ENCODE data around the gene CAMK2G.
"Not testable (repeated sequence)": the region's sequence is repeated elsewhere in the genome, so short reads cannot be mapped to it uniquely, and the experiment has no call there.

The CAMK2G gene

GRCh38 chr10:73874267-73875138 lies at the start of gene CAMK2G:
Gene CAMK2G, minus strand, starts transcription at chr10:73874555. Its CDS starts 94 bp downstream, at chr10:73874461.
- peak; percentile 89 for DNase-seq (ENCODE audit: low spot score)

- no peak for DNase-seq (ENCODE audit: low spot score)
These were observed 48.4 kb upstream of the CAMK2G start for GRCh38 chr10:73922864-73923133.

DNA sequence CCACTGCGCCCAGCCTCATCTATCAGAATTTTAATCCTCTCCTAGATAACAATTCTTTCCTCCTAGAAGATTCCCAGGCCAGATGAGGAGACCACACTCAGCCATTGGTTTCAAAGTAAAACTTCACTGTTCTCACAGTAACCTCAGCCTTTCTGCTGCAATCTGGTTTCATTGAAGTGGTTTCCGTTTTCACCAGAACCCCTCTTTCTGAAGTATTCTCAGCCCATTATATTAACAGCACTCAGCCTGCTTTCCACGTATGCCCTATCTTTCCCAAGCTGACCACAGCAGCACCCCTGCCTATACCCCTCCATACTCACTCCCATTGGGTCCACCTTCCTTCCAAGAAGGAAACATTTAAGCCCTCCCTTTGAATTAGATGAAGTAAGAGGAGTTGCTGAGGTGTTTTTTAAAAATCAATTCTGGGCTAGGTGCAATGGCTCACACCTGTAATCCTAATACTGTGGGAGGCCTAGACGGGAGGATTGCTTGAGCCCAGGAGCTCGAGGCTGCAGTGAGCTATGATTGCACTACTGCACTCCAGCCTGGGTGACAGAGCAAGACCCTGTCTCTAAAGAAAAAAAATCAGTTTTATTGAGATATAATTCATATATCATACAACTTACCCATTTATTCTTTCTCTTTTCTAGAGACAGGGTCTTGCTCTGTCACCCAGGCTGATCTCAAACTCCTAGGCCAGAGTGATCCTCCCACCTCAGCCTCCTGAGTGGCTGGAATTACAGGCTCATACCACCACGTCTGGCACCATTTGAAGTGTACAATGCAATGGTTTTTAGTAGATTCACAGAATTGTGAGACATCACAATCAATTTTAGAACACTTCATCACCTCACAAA lies 47.9 kb upstream of the CAMK2G start:
- DNase-seq (ENCODE audit: low spot score): no peak

GRCh38 chr10:73920089-73920488 lies 45.7 kb upstream of the CAMK2G start:
- DNase-seq (ENCODE audit: low spot score): no peak

- DNase-seq (ENCODE audit: low spot score): not testable (repeated sequence)
These were observed 45.1 kb upstream of the CAMK2G start for GRCh38 chr10:73919481-73919880.

GRCh38 chr10:73917566-73918305 lies 43.4 kb upstream of the CAMK2G start:
- DNase-seq (ENCODE audit: low spot score): no peak

DNA sequence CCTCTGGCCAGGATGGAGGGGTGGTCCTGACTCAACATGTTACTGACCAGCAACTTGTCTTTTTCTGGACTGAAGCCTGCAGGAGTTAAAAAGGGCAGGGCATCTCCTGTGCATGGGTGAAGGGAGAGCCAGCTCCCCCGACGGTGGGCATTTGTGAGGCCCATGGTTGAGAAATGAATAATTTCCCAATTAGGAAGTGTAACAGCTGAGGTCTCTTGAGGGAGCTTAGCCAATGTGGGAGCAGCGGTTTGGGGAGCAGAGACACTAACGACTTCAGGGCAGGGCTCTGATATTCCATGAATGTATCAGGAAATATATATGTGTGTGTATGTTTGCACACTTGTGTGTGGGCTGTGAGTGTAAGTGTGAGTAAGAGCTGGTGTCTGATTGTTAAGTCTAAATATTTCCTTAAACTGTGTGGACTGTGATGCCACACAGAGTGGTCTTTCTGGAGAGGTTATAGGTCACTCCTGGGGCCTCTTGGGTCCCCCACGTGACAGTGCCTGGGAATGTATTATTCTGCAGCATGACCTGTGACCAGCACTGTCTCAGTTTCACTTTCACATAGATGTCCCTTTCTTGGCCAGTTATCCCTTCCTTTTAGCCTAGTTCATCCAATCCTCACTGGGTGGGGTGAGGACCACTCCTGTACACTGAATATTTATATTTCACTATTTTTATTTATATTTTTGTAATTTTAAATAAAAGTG lies 42.6 kb upstream of the CAMK2G start:
- DNase-seq (ENCODE audit: low spot score): no peak

DNA sequence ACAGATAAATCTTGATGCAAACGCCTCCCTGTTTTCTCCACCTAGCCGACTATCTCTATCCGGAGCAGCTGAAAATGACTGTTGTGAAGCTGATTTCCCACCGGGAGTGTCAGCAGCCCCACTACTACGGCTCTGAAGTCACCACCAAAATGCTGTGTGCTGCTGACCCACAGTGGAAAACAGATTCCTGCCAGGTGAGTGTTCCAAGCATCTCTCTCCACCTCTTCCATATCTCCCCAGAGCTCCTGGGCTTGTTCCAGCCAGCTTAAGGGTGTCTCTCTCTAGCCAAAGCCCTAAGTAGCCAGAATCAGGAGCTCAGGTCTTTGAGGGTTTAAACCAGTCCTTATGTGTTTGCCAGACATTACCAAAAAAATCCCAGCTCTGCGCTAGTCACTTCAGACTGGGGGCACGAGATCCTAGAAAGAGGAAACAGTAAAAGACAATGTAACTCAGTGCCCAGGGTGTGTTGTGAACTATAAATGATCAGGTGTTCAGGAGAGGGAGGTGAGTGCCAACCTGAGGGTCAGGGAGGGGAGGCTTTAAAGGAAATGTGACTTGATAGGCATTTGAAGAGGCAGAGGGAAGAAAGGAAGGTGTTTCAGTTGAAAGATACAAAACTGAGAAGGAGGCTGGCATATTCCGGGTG lies 41.0 kb upstream of the CAMK2G start:
- no peak for DNase-seq (ENCODE audit: low spot score)

GRCh38 chr10:73914036-73914435 lies 39.7 kb upstream of the CAMK2G start:
- DNase-seq (ENCODE audit: low spot score): no peak

DNA sequence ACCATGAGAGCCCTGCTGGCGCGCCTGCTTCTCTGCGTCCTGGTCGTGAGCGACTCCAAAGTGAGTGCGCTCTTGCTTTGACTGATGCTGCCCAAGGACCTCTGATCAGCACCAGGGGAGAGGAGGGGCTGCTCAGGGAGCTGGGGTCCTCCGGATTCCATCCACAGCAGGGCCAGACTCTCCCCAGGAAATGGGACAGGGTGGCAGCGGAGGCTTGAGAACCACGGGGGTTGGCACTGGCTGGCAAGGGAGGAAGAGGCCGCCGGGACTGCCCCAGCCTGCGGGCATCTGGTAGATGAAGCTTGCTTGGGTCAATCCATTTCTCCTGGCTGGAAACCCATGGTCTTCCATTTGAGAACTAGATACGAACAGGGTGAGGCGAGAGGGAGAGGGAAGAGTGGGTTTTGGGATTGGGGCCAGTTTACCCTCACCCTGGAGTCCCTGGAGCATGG lies 37.2 kb upstream of the CAMK2G start:
- DNase-seq (ENCODE audit: low spot score): no peak

- DNase-seq (ENCODE audit: low spot score): peak; percentile 76
These were observed 36.6 kb upstream of the CAMK2G start, which contains the start of gene PLAU for GRCh38 chr10:73910764-73911552. Gene PLAU, plus strand, starts transcription at chr10:73911132. Its CDS starts 424 bp downstream, at chr10:73911556.

DNA sequence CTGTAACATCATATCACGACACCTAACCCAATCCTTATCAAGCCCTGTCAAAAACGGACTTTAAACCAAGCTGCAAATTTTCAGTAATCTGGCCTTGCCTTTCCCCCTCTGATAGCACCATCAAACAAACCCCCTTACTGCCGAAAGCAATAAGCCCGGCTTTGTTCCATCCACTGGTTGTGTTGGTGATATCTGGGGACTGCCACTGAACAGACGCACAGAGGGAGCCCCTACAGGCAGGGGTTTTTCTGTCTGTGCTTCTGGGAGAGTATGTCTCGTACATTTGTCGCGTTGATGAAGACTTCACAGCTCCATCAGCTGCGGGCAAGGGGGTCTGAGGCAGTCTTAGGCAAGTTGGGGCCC lies 36.0 kb upstream of the CAMK2G start:
- no peak for DNase-seq (ENCODE audit: low spot score)

GRCh38 chr10:73909540-73910115 lies 35.3 kb upstream of the CAMK2G start:
- DNase-seq (ENCODE audit: low spot score): no peak

- DNase-seq (ENCODE audit: low spot score): no peak
These were observed 34.6 kb upstream of the CAMK2G start for GRCh38 chr10:73908853-73909539.

GRCh38 chr10:73907841-73908517 lies 33.6 kb upstream of the CAMK2G start:
- DNase-seq (ENCODE audit: low spot score): no peak

DNA sequence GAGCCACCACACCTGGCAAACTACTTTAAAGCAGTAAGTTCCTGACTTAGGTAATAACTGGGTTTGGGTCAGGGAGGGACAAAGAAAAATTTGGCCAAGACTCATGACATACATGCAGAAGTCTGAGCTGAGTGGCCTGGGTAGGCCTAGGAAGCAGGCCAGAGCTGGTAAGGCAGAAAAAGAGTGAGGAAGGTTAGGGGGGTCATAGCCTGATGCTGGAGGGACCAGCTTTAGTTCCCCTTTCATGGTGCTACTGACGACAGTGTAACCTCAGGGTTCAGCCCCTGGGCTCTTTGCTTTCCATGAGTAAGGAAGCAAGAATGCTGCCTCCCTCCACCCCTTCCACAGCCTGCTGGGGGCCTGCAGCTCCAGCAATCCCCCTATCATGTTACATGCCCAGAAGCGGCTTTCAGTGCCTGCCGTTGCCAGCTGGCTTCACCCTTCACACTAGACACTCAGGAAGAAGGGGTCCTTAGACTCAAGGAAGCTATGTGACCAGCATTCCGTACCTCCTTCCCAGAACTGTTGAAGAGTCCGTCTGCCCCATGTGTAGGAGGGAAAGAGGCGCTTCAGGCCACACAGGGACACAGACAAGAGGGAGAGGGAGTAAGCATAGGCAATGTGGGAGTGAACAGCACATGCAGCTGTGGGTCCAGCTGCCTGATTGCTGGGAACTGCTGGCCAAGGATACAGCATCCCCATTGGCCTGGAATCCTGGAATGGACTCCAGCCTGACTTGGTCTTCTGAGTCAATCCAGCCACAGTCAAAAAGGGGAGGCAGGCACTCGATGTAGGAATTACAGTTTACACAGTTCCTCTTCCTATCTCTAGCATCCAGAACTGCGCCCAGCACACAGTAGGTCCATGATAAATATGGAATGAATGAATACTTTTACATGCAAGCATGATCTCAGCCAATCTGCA lies 32.4 kb upstream of the CAMK2G start:
- DNase-seq (ENCODE audit: low spot score): peak; percentile 86

DNA sequence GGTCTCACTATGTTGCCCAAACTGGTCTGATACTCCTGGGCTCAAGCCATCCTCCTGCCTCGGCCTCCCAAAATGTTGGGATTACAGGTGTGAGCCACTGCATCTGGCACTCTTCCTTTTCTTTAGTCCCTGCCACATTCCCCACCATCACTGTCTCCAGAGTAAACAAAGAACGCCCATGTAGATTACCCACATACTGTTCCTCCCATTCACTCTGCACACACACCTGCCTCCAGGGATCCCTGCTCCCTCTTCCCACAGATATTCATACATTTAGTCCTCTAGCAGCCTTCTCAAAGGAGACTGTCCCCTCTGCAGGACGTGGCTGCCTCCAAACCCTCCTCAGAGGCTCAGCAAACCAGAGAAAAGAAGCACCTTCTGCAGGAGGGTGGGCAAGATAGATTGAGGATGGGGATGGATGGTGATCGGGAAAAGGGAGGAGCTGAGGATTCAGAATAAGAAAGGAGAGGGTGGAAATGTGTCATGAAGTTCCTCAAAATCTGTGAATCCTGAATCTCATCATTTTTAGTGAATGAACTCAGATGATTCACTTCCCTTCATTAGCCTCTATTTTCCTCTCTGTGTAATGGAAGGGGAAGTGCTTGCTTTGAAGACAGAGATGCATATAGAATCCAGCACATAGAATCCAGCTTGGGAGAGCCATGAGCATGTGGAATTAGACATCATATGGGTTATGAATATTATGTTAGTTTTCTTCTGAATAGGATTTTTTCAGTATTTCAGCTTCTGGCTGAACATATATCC lies 31.1 kb upstream of the CAMK2G start:
- no peak for DNase-seq (ENCODE audit: low spot score)

All from left forelimb (tissue), 1 donor.